ENCODE data around the gene PTPRZ1. TPM values are rescaled to one million over a fixed set of nuclear protein-coding genes. Genes with fewer than 3 reads are reported as not detected.

The PTPRZ1 gene
- total and polyA plus RNA-seq, 2 of the 13 experiments (the other 11 are each of a cell fraction or from before 2014, with no cell fraction given), result not detected

- no peak for TF ChIP-seq SYNCRIP (IDR thresholded peaks at IDR 0.05; ENCODE audit: insufficient read depth, low read depth, low read length)
- no peak for TF ChIP-seq DZIP1 (CRISPR knock-in tag; IDR thresholded peaks at IDR 0.05)
- no peak for TF ChIP-seq ZNF550 (CRISPR knock-in tag; IDR thresholded peaks at IDR 0.05; ENCODE audit: borderline replicate concordance)
Observed at GRCh38 chr7:121876656-121877500, 3.9 kb downstream of the PTPRZ1 start (continued).

- intact Hi-C loops (cut with micrococcal nuclease; ENCODE audit: unreplicated experiment) (no loop called here), in situ Hi-C loops (cut with HindIII; ENCODE audit: extremely low pct_ligation_motif_present, low pct_unique_long_range_greater_than_20kb) (no loop called here)
- no peak overlapping the region for H3K4me3 ChIP-seq (replicated peaks in 1 of 3; ENCODE audit: insufficient read depth in 1 of 3, low read depth in 2 of 3, low read length in 3 of 3)
- no peak overlapping the region for H3K9ac ChIP-seq (ENCODE audit: insufficient read depth, low read depth, low read length)
- no peak overlapping the region for H3K27ac ChIP-seq (ENCODE audit: extremely low read length, insufficient read depth, low read length)
- peaks cover 0 to 19% of the 10 kb centered on the region in 2 experiments; a peak in 2 of 5 replicates for H3K27me3 ChIP-seq (ENCODE audit: control insufficient read depth in 1 of 2, insufficient read depth in 2 of 2, low read length in 2 of 2)
- no peak overlapping the region for H3K4me2 ChIP-seq (ENCODE audit: low read depth, low read length)
- POLR2A ChIA-PET, result no interaction called here
- H3K79me2 ChIP-seq (ENCODE audit: insufficient read depth, low read length), result no peaks in the 10 kb centered on the region
- no peaks in the 10 kb centered on the region for H3K9me3 ChIP-seq (ENCODE audit: low read length)
- no peak overlapping the region for H2AFZ ChIP-seq (ENCODE audit: low read length)
- H3K36me3 ChIP-seq (replicated peaks in 1 of 2; ENCODE audit: control insufficient read depth in 1 of 2, insufficient read depth in 2 of 2, low read length in 2 of 2), result no peaks in the 10 kb centered on the region
- H3K4me1 ChIP-seq (ENCODE audit: insufficient read depth, low read length), result peaks cover 6% of the 10 kb centered on the region
- CTCF ChIA-PET (ENCODE audit: low intra/inter-chr PET ratio, low total read pairs), result no interaction called here
- no peak for DNase-seq (ENCODE audit: low spot score)
- FAIRE-seq, result no peak
- no peaks in the 10 kb centered on the region for H4K20me1 ChIP-seq (ENCODE audit: insufficient read depth, low read length)
- BruUV-seq (replicated peaks), result no TSS peak
- WGBS (ENCODE audit: low lambda C conversion rate), result 0% methylated on average over 5 of the region's 5 CpGs
- ATAC-seq, result no peak
- TF ChIP-seq SP2 (CRISPR knock-in tag; IDR thresholded peaks at IDR 0.05) (no peak), ZSCAN31 (CRISPR knock-in tag; IDR thresholded peaks at IDR 0.05; ENCODE audit: low read depth) (no peak), GLI4 (CRISPR knock-in tag; IDR thresholded peaks at IDR 0.05; ENCODE audit: borderline replicate concordance) (no peak), EHMT2 (IDR thresholded peaks at IDR 0.05; ENCODE audit: borderline replicate concordance, low read depth, low read length) (no peak), CHD4 (IDR thresholded peaks at IDR 0.05; ENCODE audit: borderline replicate concordance, low read length) (no peak), GZF1 (CRISPR knock-in tag; IDR thresholded peaks at IDR 0.05) (no peak), ZNF614 (CRISPR knock-in tag; IDR thresholded peaks at IDR 0.05; ENCODE audit: borderline replicate concordance) (no peak), ZNF670 (CRISPR knock-in tag; IDR thresholded peaks at IDR 0.05; ENCODE audit: borderline replicate concordance) (no peak), ZNF678 (CRISPR knock-in tag; IDR thresholded peaks at IDR 0.05) (no peak), MXD3 (CRISPR knock-in tag; IDR thresholded peaks at IDR 0.05) (no peak), CSRNP2 (CRISPR knock-in tag; conservative IDR thresholded peaks at IDR 0.05; ENCODE audit: low read depth) (no peak), MXD1 (CRISPR knock-in tag; IDR thresholded peaks at IDR 0.05) (no peak)
Observed at GRCh38 chr7:121878918-121879464, 6.0 kb downstream of the PTPRZ1 start.
